HEK293T (cell line): Measurements from ENCODE around the gene PTS.
A peak's percentile ranks its signal among the peaks of the same experiment; 100 is the strongest.

Experiments
- ARNT ChIP-seq: fragments of 450-650 bp; IDR thresholded peaks from 2 replicates; pipeline ENCODE4 v1.6.1; 2017; ENCODE audit warnings: mild to moderate bottlenecking
- BHLHE40 ChIP-seq: fragments of 450-650 bp; IDR thresholded peaks from 2 replicates; pipeline ENCODE4 v1.6.1; 2016; ENCODE audit warnings: mild to moderate bottlenecking, moderate library complexity, borderline replicate concordance
- ELF4 ChIP-seq: fragments of 450-650 bp; IDR thresholded peaks from 2 replicates; pipeline ENCODE4 v1.6.1; 2017; ENCODE audit warnings: antibody characterized with exemption
- FOXA1 ChIP-seq: fragments of 450-650 bp; IDR thresholded peaks from 2 replicates; pipeline ENCODE4 v1.6.1; 2016; ENCODE audit warnings: mild to moderate bottlenecking
- FOXK2 ChIP-seq: fragments of 450-650 bp; IDR thresholded peaks from 2 replicates; pipeline ENCODE4 v1.6.1; 2016; ENCODE audit warnings: mild to moderate bottlenecking
- FOXM1 ChIP-seq: fragments of 450-650 bp; IDR thresholded peaks from 2 replicates; pipeline ENCODE4 v1.6.1; 2017; ENCODE audit warnings: mild to moderate bottlenecking, borderline replicate concordance
- HDGF ChIP-seq: fragments of 450-650 bp; IDR thresholded peaks from 2 replicates; pipeline ENCODE4 v1.6.1; 2017; ENCODE audit warnings: antibody characterized with exemption, borderline replicate concordance
- NFRKB ChIP-seq: fragments of 450-650 bp; IDR thresholded peaks from 2 replicates; pipeline ENCODE4 v1.6.1; 2016; ENCODE audit warnings: mild to moderate bottlenecking, moderate library complexity
- SP1 ChIP-seq: fragments of 450-650 bp; IDR thresholded peaks from 2 replicates; pipeline ENCODE4 v1.6.1; 2017
- SUZ12 ChIP-seq: fragments of 450-650 bp; IDR thresholded peaks from 2 replicates; pipeline ENCODE4 v1.6.1; 2016; ENCODE audit warnings: mild to moderate bottlenecking
- TARDBP ChIP-seq: fragments of 450-650 bp; IDR thresholded peaks from 2 replicates; pipeline ENCODE4 v1.6.1; 2016
- ZNF384 ChIP-seq: fragments of 450-650 bp; IDR thresholded peaks from 2 replicates; pipeline ENCODE4 v1.6.1; 2016
- TF ChIP-seq, protein P1 (sequence below): fragments of 450-650 bp; IDR thresholded peaks from 2 replicates; pipeline ENCODE4 v1.6.1; 2016

DNA sequence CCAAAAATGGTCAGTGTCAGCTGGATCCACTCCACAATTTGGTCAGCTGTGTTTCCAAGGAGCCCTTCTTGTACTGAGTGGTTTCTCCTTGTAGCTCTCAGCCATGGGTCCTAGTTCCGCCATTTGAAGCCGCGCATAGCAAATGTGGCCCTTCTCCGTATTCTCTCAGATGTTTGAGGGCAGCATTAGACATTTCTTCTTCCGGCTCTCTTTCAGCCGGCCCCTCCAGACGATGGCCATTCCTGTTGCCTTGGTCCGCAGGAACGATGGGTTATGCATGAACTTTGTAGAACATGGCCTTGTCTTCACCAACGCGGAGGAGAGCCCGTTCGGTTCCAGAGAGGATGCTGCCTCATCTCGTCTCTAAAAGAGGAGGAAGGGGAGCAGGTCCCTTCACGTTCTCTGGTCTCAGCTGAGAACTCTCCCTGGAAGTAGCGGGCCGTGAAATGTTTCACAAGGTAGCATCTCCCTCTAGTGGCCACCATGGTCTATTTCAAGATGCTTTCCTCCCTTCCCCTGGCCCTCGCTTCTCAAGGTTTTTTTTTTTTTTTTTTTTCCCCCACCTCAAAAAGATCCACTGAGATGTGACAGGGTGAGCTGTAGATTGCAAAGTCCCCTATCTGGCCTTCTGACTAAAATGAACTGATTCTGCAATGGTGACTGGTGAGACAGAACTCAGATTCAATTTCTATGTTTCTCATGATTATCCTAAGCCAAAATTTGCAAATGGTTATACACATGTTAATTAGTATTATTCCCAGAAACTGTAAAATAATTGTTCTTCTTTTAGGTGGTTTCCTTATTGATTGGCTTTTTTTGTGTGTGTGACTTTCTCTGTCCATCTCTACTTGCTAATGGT, 54.3 kb downstream of the PTS start:
- TF ChIP-seq SP1: no peak
- no peak for TF ChIP-seq ELF4
- TF ChIP-seq ARNT: no peak
- no peak for TF ChIP-seq FOXK2
- no peak for TF ChIP-seq FOXM1
- no peak for TF ChIP-seq TARDBP
- TF ChIP-seq, protein P1, sequence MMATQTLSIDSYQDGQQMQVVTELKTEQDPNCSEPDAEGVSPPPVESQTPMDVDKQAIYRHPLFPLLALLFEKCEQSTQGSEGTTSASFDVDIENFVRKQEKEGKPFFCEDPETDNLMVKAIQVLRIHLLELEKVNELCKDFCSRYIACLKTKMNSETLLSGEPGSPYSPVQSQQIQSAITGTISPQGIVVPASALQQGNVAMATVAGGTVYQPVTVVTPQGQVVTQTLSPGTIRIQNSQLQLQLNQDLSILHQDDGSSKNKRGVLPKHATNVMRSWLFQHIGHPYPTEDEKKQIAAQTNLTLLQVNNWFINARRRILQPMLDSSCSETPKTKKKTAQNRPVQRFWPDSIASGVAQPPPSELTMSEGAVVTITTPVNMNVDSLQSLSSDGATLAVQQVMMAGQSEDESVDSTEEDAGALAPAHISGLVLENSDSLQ: no peak
- no peak for TF ChIP-seq SUZ12
- TF ChIP-seq NFRKB: no peak
- TF ChIP-seq HDGF: no peak
- no peak for TF ChIP-seq BHLHE40
- peak; percentile 96 for TF ChIP-seq ZNF384
- TF ChIP-seq FOXA1: no peak
